ENCODE data around the gene MTG2.

MTG2 gene

GRCh38 chr20:62178316-62179161 is 4.3 kb upstream of the MTG2 start:
- no peak for DNase-seq

- no peak for DNase-seq
Observed at GRCh38 chr20:62179162-62179504, 3.7 kb upstream of the MTG2 start.

GRCh38 chr20:62181808-62182207 is 1.0 kb upstream of the MTG2 start:
- DNase-seq, result no peak

GRCh38 chr20:62183426-62184142 is 756 bp downstream of the MTG2 start:
- DNase-seq, result no peak

GRCh38 chr20:62186096-62186426 is 3.2 kb downstream of the MTG2 start:
- DNase-seq, result no peak

- DNase-seq, result no peak
Observed at GRCh38 chr20:62186887-62187866, 4.3 kb downstream of the MTG2 start.

GRCh38 chr20:62190639-62191411 is 8.0 kb downstream of the MTG2 start:
- DNase-seq, result no peak

- peak in 5 of 58 donors; percentile 10 to 39 (median 18) for DNase-seq
Observed at GRCh38 chr20:62191781-62192559, 9.1 kb downstream of the MTG2 start.

- no peak for DNase-seq
Observed at GRCh38 chr20:62192635-62193034, 9.8 kb downstream of the MTG2 start.

- peak in 1 of 58 donors; percentile 2 for DNase-seq
Observed at GRCh38 chr20:62193079-62194025, 10.5 kb downstream of the MTG2 start.

- DNase-seq, result no peak
Observed at GRCh38 chr20:62195075-62195405, 12.2 kb downstream of the MTG2 start.

GRCh38 chr20:62195736-62196135 is 12.9 kb downstream of the MTG2 start:
- DNase-seq, result no peak

GRCh38 chr20:62196286-62196685 is 13.5 kb downstream of the MTG2 start:
- DNase-seq, result no peak

GRCh38 chr20:62197311-62197710 is 14.5 kb downstream of the MTG2 start:
- no peak for DNase-seq

GRCh38 chr20:62197801-62198200 is 15.0 kb downstream of the MTG2 start:
- no peak for DNase-seq

- no peak for DNase-seq
Observed at GRCh38 chr20:62198496-62198895, 15.7 kb downstream of the MTG2 start.

- no peak for DNase-seq
Observed at GRCh38 chr20:62198931-62199330, 16.1 kb downstream of the MTG2 start.

GRCh38 chr20:62200491-62201172 is 17.8 kb downstream of the MTG2 start:
- no peak for DNase-seq

All from anterior cingulate cortex (tissue), 58 donors.